HUES64 (cell line): ENCODE data around the gene DSCAML1.
"Not testable (repeated sequence)": the region's sequence is repeated elsewhere in the genome, so short reads cannot be mapped to it uniquely, and the experiment has no call there.

Experiments
- H3K27ac ChIP-seq: 2 replicates; pipeline ENCODE4 v1.7.0; 2013; ENCODE audit warnings: low read depth, low read length, inconsistent platforms
- H3K27me3 ChIP-seq: 2 replicates; pipeline ENCODE4 v1.6.1; 2013; ENCODE audit warnings: mild to moderate bottlenecking, low read length; ENCODE audit not compliant: insufficient read depth
- H3K36me3 ChIP-seq: 2 replicates; pipeline ENCODE4 v1.6.1; 2013; ENCODE audit warnings: mild to moderate bottlenecking, low read length; ENCODE audit not compliant: insufficient read depth
- H3K4me1 ChIP-seq: 2 replicates; pipeline ENCODE4 v1.6.1; 2013; ENCODE audit warnings: mild to moderate bottlenecking, low read length, moderate library complexity; ENCODE audit not compliant: insufficient read depth
- H3K4me3 ChIP-seq: 2 replicates; pipeline ENCODE4 v1.5.1; 2013; ENCODE audit warnings: mild to moderate bottlenecking, low read length, moderate library complexity
- H3K9ac ChIP-seq: 2 replicates; pipeline ENCODE4 v1.6.1; 2013; ENCODE audit warnings: mild to moderate bottlenecking, low read depth, low read length
- H3K9me3 ChIP-seq: 2 replicates; pipeline ENCODE4 v1.6.1; 2013; ENCODE audit warnings: low read depth, low read length; ENCODE audit not compliant: insufficient read depth
- WGBS: fragments of 150-250, 120-280 bp; methylation state at CpG from one replicate; pipeline ENCODE4 v1.1.7; 2013; ENCODE audit warnings: missing lambda C conversion rate; 5-methylcytosine and 5-hydroxymethylcytosine counted together

DSCAML1 gene

DNA sequence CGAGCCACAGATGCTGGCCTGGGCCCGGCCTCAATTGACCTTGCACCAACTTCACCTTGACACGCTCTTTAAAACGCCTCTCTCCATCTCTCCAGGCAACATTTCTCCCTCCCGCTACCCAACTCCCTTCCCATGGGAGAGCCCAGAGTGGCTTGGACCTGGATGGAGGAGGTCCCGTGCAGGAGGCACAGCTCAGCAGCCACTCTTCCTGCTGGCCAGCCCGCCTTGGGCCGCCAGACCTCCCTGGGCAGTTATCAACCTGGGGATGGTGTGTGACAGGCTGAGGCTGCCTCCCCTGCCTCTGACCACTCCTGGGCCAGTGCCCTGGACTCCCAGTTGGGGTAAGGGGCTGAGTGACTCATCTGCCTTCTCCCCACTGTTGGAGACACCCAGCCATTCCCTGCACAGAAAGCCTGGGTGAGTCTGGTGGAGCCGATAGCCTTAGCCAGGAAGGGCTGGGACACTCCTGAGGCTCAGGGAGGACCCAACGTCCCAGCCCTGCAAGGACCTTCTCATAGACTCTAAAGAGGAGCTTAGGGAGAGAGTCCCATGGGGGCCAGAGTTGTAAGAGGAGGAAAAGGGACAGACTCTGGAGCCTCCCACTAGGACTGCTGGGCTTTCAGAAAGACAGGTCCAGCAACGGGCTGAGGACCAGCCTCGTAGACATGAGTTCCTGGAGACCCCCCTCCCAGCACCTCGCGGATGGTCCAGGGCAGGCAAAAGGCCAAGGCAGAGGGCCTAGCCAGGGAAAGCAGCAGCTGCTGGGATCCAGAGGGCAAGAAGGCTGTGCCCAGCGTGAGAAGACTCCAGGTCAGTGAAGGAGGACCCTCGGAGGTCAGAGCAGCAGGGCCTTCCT, 337.7 kb downstream of the DSCAML1 start:
- WGBS: 87% methylated on average over 16 of the region's 16 CpGs
- H3K4me1 ChIP-seq: no peaks in the 10 kb centered on the region
- H3K9me3 ChIP-seq: no peaks in the 10 kb centered on the region
- H3K27me3 ChIP-seq: no peaks in the 10 kb centered on the region
- H3K36me3 ChIP-seq: no peaks in the 10 kb centered on the region
- no peak overlapping the region for H3K4me3 ChIP-seq
- H3K27ac ChIP-seq: no peak overlapping the region
- H3K9ac ChIP-seq: no peak overlapping the region

DNA sequence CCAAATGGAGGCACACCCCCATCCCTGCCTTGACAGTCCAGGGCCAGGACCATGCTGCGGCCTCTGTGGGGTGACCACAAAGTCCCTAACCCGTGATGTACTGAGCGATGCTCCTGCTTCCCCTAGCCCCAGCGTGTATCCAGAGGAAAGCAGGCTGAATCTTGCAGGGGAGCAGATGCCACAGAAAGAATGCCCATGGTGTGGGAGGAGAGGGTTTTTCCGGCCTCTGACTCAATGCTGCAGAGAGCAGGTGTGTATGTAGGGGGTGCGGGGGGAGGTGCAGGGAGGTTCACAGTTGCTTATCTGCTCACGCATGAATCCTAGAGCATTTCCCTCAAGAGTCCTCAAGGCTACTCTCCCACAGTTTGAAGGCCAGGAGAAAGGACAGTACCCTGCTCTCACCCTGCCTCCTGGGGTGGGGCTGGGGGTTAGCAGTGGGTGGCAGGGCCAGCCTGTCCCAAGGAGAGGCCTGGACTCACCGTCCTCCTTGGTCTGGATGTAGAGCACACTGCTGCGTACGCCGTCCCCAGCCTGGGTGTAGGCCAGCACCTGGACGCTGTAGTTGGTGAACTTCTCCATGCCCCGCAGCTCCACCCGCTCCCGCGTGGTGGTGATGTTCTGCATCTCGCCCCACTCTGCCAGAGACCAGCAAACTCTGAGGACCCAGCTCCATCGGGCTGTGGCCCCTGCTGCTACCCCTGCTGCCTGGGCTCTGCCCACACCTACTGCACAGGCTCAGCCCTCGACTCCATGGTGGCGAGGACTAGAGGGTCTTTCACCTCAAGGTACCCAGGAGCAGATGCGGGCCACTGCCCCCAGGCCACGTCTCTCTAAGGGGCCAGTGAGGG, 338.5 kb downstream of the DSCAML1 start:
- H3K4me1 ChIP-seq: no peaks in the 10 kb centered on the region
- no peaks in the 10 kb centered on the region for H3K27me3 ChIP-seq
- no peak overlapping the region for H3K4me3 ChIP-seq
- H3K36me3 ChIP-seq: no peaks in the 10 kb centered on the region
- H3K27ac ChIP-seq: no peak overlapping the region
- H3K9ac ChIP-seq: no peak overlapping the region
- WGBS: 93% methylated on average over 22 of the region's 22 CpGs
- peaks cover 4% of the 10 kb centered on the region; the same call in 1 of the 2 replicates for H3K9me3 ChIP-seq

DNA sequence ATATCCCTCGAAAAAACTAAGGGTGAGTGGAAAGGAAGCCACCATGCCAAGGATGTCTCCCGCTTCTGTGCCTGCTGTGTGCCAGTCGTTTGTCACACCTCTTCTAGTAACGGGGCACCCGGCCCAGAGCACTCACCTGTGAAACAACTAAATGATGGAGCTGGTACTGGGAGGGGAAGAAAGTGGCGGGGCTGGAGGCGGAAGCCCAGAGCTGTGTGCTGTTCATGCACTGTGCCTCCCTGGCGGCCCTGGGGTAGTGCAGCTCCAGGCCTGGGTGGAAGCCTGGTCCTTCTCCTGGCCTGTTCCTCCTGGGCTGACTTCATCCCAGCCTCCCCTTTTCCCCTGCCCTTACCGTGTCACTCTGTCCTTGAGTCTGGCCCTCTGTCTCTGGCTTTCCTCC, 339.2 kb downstream of the DSCAML1 start:
- H3K9me3 ChIP-seq: peaks cover 4% of the 10 kb centered on the region; the same call in 1 of the 2 replicates
- 87% methylated on average over 9 of the region's 9 CpGs for WGBS
- no peaks in the 10 kb centered on the region for H3K36me3 ChIP-seq
- H3K27me3 ChIP-seq: no peaks in the 10 kb centered on the region
- H3K4me1 ChIP-seq: no peaks in the 10 kb centered on the region
- no peak overlapping the region for H3K4me3 ChIP-seq
- no peak overlapping the region for H3K27ac ChIP-seq
- H3K9ac ChIP-seq: no peak overlapping the region

DNA sequence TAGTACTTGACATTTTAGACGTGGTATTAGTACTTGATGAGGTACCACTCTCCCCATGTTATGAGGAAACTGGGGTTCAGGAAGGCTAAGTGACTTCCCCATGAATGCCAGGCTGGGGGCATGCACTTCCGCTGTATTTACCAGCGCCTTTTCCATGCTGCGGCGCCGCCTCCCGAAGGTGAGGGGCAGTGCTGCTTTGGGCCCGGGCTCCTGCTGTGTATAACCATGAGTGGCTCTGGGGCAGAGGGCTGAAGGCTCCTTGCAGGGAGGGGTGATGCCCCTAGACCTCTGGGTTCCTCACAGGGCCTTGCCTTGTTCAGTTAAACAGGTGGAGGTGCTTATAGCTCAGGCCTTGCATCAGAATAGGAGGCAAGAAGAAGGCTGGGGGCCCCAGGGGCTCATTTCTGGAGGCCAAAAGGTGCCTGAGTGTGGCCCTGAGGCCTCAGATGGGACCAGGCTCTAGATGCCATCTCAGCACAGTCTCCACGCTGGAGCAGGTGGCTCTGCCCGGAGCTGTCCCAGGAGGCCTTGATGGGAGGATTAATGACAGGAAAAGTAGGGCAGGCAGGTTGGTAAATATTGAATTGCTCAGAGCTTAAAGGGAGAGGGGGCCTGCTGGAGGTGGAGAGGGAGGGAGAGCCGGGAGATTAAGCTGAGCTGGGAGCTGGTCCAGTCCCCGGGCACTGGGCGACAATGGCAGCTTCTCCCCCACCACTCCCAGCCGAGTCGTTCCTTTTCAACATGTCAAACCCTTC, 339.8 kb downstream of the DSCAML1 start:
- Histone ChIP-seq H3K9me3 (peaks cover 4% of the 10 kb centered on the region; the same call in 1 of the 2 replicates), H3K4me1 (no peaks in the 10 kb centered on the region), H3K9ac (no peak overlapping the region), H3K27me3 (no peaks in the 10 kb centered on the region), H3K27ac (no peak overlapping the region), H3K4me3 (no peak overlapping the region), H3K36me3 (no peaks in the 10 kb centered on the region)
- 90% methylated on average over 11 of the region's 15 CpGs for WGBS

DNA sequence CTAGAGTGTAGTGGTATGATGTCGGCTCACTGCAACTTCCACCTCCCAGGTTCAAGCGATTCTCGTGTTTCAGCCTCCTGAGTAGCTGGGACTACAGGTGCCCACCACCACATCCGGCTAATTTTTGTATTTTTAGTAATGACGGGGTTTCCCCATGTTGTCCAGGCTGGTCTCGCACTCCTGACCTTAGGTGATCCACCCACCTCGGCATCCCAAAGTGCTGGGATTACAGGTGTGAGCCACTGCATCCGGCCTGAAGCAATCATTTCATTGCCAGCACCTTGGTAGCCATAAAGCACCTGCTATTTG, 340.3 kb downstream of the DSCAML1 start:
- H3K9me3 ChIP-seq, H3K4me1 ChIP-seq: not testable (repeated sequence)

GRCh38 chr11:117456027-117456720, 340.8 kb downstream of the DSCAML1 start:
- Histone ChIP-seq H3K9ac (no peak overlapping the region), H3K27me3 (no peaks in the 10 kb centered on the region), H3K4me1 (no peaks in the 10 kb centered on the region), H3K27ac (no peak overlapping the region), H3K36me3 (no peaks in the 10 kb centered on the region), H3K4me3 (no peak overlapping the region), H3K9me3 (peaks cover 4% of the 10 kb centered on the region; the same call in 1 of the 2 replicates)
- WGBS: 89% methylated on average over 7 of the region's 7 CpGs

More for the DNA sequence above, 340.3 kb downstream of the DSCAML1 start:
- H3K27ac ChIP-seq, H3K27me3 ChIP-seq, H3K36me3 ChIP-seq, H3K9ac ChIP-seq, H3K4me3 ChIP-seq: not testable (repeated sequence)
- WGBS: 98% methylated on average over 8 of the region's 8 CpGs

DNA sequence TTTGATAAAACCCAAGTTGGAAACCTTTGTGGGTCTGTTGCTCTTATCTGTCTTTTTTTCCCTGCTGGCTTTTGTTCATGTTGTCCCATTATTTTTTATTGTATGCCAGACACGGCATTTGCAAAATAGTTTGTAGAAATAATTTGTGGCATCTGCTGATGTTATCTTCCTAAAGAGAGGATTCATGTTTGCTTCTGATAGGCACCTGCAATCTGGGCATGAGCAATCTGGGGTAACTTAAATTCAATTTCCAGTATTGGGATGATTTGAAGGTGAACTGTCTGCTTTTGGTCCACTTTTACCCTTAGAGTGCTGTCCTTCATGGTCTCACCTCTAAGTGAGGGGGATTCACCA, 342.5 kb downstream of the DSCAML1 start:
- Histone ChIP-seq H3K27me3 (no peaks in the 10 kb centered on the region), H3K27ac (no peak overlapping the region), H3K9me3 (peaks cover 4% of the 10 kb centered on the region; the same call in 1 of the 2 replicates), H3K9ac (no peak overlapping the region), H3K36me3 (no peaks in the 10 kb centered on the region), H3K4me3 (no peak overlapping the region), H3K4me1 (no peaks in the 10 kb centered on the region)
- WGBS: 98% methylated on average over 1 of the region's 1 CpG

DNA sequence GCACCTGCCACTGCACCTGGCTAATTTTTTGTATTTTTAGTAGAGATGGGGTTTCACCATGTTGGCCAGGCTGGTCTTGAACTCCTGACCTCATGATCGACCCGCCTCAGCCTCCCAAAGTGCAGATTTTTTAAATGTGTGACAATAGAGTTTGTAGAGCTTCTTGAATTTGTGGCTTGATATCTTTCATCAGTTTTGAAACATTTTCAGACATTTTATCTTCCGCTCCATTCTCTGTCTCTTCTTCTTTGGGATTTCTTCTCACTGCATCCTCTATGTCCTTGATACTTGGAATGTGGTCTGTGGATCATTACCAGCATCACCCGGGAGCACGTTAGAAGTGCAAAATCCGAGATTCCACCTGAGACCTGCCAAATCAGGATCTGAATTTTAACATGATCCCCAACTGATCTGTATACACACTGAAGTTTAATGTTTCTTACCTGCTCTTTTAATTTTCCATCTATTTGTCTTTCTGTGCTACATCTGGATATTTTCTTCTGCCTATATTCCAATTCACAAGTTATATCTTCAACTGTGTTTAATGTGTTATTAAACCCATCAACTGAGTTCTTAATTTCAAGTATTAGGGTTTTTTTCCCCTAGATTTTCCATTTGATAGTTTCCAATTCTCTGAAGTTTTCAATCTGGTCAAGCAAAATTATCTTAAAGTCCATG, 343.0 kb downstream of the DSCAML1 start:
- H3K9ac ChIP-seq: no peak overlapping the region
- no peaks in the 10 kb centered on the region for H3K4me1 ChIP-seq
- no peak overlapping the region for H3K4me3 ChIP-seq
- peaks cover 4% of the 10 kb centered on the region; the same call in 1 of the 2 replicates for H3K9me3 ChIP-seq
- no peaks in the 10 kb centered on the region for H3K27me3 ChIP-seq
- no peaks in the 10 kb centered on the region for H3K36me3 ChIP-seq
- 96% methylated on average over 6 of the region's 6 CpGs for WGBS
- H3K27ac ChIP-seq: no peak overlapping the region

DNA sequence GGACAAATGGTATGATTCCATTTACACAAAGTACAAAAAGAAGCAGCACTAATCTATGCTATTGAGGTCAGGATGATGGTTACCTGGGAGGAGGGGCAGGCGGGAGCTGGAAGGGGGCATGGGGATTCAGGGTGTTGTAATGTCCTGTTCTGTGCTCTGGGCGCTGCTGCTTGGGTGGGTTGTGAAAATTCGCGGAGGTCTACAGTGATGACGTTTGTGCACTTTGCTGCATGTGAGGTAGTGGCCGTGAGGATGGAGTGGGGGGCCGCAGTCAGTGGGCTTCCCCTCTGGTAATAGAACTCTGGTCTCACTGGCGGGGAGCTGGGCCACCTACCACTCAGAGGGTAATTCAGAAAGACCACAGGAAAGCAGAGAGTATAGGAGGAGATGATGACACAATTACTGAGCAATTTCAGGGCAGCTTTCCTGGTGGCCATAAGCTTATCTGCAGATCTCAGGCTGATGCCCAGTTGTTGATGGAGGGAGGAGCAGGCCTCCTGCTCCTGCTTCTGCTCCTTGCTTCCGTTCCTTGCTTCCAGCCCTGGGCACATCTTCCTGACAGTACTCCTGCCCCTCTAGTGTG, 347.8 kb downstream of the DSCAML1 start:
- no peaks in the 10 kb centered on the region for H3K36me3 ChIP-seq
- WGBS: 87% methylated on average over 9 of the region's 9 CpGs
- no peak overlapping the region for H3K27ac ChIP-seq

More for the DNA sequence above, 347.8 kb downstream of the DSCAML1 start:
- Histone ChIP-seq H3K4me1 (no peaks in the 10 kb centered on the region), H3K27me3 (no peaks in the 10 kb centered on the region), H3K9ac (no peak overlapping the region), H3K9me3 (peaks cover 3% of the 10 kb centered on the region; the same call in 1 of the 2 replicates), H3K4me3 (no peak overlapping the region)
